Measurements from ENCODE around the gene SIDT2. TPM values are rescaled to one million over a fixed set of nuclear protein-coding genes. Genes with fewer than 3 reads are reported as not detected.

Gene SIDT2
- polyA plus RNA-seq, 3 donors, result 39.8 to 58.6 (median 50.9) TPM

DNA sequence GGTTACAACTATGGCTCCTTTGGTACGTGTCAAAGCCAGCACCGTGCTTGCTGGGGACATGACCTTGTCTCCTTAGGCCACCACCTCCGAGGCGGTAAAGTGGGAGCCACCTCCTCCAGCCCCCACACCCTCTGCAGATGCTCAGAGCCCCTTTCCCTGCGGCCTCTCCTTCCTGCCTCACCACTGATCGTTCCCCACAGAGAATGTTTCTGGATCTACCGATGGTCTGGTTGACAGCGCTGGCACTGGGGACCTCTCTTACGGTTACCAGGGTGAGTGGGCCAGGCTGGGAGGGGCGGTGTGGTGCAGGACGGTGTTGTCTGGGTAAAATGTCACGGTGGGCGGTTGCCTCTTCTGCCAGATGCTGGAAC, 8.9 kb downstream of the SIDT2 start:
- DNase-seq, result no peak

DNA sequence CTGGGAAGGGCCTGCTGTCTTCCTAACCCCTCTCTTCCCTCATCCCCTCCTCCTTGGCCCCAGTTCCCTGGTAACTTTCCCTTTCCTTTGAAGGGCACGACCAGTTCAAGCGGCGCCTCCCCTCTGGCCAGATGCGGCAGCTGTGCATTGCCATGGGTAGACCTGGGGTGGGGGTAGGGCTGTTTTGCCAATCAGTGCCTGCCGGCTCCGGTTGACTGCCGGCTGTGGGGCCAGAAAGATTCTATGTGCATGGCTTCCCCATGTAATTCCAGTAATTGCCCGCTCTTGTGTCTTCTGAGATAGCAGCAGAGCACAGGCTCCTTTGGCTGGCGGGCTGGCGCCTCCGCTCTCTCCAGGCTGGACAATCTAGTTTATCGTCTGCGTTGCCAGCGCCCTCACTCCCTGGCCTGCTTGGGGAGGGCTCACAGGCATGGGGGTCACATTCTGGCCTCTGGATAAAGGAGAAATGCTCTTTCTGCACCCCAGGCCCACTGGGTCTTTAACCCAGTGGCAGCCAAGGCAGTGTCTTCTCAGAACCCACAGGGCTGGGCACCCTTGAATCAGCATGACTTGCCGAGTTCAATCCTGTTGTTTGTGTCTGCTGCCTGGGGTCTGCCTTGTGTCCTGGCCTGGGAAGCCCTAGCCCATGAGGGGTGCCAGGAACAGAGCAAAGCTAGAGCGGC, 9.4 kb downstream of the SIDT2 start:
- no peak for DNase-seq

DNA sequence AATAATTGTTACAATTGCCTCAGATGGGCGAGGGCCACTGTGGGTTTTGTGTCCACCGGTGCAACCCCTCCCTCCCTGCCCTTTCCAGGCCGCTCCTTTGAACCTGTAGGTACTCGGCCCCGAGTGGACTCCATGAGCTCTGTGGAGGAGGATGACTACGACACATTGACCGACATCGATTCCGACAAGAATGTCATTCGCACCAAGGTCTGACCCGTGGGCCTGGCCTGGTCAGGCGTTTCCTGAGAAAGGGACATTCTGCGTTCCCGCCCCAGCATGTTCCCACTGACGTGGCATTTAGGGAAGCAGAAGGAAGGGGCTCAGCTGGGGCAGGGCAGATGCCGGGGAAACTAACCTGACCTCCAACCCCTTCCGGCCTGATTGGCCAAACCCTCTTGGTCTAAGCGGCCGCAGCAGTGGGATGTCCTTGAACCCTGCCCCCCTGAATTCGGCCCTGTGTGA, 10.1 kb downstream of the SIDT2 start:
- DNase-seq, result no peak

DNA sequence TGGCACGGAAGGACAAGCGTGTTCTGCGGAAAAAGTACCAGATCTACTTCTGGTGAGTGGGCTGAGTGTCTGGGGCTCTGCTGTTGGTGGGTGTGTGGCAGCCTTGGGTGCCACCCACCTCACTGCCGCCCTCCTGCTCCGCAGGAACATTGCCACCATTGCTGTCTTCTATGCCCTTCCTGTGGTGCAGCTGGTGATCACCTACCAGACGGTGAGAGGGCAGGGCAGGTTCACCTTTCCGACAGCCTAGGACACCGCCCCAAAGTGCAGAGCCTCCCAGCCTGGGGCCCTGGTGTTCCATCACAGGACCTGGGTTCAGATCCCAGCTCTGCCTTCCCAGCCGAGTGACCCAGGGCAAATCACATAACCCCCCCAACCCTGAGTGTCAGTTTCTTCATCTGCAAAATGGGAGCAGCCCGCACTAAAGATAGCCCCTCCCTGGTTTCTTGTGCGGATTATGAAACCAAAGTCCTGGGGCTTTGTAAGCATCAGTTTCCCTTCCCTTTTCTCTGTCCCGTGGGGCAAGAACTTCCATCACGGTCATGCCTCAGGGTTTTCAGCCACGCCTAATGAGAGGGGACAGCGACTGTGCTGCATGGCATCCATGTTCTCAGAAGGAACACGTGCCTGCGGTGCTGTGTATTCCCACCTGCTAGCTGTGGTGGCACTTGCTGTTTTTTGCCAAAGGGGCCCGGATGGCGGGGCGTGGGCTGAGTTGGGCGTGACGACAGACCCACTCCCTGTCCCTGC, 10.8 kb downstream of the SIDT2 start:
- no peak for DNase-seq

DNA sequence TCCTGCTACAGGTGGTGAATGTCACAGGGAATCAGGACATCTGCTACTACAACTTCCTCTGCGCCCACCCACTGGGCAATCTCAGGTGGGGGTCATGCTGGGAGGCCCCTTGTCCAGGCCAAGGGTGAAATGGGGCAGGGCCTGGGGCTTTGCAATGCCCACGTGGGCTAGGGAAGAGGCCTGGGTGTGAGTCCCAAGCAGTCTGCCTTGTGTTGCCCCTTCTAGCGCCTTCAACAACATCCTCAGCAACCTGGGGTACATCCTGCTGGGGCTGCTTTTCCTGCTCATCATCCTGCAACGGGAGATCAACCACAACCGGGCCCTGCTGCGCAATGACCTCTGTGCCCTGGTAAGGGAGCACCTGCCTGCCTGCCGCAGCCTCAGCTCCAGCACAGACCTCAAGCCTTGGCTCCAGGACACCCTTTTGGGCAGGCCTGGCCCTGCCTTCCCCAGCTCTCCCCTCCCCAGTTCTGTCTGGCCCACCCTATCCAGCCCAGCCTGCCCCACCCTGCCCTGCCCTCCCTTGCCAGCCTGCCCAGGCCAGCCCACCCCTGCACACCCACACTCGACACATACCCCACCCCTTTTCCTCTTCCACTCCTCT, 11.5 kb downstream of the SIDT2 start:
- no peak for DNase-seq

DNA sequence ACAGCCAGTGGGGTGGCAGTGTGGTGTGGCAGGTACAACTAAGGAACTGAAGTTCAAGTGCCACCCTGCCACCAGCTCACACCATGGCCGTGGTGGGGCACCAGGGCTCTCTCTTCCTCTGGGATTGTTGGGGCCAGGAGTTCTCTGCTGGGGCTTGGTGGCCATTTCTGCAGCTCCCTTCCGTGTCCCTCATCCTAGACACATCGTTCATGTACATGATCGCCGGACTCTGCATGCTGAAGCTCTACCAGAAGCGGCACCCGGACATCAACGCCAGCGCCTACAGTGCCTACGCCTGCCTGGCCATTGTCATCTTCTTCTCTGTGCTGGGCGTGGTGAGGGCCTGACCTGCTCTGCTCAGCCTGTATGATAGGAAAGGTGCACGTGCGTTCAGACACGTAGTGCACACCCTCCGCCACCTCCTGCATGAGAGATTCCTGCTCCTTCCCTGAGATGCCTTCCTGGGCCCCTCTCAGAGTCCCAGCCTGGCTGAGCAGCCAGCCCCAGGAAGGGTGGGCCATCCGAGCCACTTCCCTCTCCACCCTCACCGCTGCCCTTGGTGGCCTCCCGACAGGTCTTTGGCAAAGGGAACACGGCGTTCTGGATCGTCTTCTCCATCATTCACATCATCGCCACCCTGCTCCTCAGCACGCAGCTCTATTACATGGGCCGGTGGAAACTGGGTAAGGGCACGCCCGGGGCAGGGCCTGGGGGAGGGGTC, 13.3 kb downstream of the SIDT2 start:
- no peak for DNase-seq

DNA sequence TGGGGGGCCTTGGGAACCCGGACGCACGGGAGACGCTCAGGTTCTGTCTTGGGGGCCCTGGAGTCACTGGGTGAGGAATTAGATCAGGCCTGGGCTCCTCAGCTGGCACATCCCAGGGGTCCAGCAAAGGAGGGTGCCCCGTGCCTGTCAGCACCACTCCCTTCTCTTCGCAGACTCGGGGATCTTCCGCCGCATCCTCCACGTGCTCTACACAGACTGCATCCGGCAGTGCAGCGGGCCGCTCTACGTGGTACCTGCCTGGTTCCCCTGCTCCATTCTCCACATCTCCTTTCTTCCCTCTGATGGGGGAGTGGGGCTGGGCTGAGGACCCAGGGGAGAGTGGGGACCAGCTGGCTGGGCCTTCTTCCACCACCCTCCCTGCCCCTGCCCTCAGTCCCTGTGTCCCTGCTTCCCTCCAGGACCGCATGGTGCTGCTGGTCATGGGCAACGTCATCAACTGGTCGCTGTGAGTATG, 13.9 kb downstream of the SIDT2 start:
- DNase-seq, result no peak

DNA sequence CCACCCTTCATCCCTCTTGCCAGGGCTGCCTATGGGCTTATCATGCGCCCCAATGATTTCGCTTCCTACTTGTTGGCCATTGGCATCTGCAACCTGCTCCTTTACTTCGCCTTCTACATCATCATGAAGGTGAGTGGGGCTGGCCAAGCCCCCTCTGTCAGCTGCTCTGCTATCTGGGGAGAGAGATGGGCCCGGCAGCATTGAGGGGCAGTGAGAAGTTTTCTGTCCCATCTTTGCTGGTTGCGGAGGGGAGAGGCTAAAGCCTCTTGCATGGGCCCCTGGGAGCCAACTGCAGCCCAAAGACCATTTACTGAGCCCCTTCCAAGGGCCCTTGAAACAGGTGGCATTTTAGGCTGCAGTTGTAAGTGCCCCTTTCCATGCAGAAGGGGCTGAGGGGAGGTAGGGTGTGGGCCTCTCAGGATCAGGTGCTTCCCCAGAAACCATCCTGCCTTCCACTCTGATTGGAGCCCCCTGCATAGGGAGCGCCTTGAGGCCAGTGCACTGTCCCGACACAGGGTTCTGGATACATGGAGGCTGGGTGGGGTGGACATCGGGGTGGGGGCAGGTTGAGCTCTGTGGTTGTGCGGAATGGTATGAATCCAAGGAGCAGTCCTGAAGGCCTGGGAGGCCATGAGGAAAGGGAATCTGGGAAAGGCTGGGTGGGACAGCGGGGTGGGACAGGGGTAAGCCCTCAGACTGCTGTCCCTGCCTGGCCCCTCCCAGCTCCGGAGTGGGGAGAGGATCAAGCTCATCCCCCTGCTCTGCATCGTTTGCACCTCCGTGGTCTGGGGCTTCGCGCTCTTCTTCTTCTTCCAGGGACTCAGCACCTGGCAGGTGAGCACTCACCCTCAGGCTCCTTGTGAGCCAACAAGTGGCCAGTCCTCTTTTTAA, 14.8 kb downstream of the SIDT2 start:
- DNase-seq, result no peak

DNA sequence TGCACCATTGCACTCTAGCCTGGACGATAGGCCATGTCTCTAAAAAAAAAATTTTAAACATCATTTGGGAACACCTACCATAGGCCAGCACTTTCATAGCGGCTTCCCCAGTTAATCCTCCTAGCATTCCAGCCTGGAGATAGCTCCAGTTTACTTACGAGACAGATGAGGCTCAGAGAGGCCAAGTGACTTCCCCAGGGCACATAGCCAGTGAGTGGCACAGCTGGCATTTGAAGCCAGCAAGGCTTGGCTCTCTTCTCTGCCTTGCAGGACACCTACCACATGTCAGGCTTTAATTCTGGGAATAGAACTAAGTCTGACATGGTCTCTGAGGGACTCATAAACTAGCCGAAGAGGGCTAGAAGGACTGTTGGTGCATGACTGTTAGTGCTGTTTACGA, 15.7 kb downstream of the SIDT2 start:
- DNase-seq, result no peak

DNA sequence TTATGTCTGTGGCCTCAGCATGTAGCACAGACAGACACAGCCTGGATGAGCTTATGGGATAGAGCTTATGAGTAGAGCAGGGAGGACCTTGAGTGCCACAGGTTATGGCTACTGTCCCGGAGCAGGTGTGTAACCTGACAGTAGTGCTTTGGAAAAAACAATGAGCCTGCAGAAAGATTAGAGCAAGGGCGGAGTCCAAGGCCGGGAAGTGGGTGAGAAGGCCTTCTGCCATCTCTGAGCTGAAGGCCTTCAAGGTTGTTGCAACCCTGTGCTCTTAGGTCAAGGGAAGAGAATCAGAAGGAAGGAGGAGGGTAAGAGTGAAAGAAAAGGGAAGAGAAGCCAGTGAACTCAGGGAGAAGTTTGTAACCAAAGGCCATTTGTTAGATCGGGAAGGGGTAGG, 16.7 kb downstream of the SIDT2 start:
- DNase-seq, result no peak

DNA sequence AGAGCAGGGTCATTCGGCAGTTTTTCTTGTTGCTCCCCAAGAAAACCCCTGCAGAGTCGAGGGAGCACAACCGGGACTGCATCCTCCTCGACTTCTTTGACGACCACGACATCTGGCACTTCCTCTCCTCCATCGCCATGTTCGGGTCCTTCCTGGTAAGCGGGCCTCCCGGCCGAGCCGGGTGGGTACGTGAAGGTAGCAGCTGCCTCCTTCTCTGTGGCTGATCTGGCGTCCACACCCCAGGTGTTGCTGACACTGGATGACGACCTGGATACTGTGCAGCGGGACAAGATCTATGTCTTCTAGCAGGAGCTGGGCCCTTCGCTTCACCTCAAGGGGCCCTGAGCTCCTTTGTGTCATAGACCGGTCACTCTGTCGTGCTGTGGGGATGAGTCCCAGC, 17.2 kb downstream of the SIDT2 start:
- DNase-seq, result no peak

DNA sequence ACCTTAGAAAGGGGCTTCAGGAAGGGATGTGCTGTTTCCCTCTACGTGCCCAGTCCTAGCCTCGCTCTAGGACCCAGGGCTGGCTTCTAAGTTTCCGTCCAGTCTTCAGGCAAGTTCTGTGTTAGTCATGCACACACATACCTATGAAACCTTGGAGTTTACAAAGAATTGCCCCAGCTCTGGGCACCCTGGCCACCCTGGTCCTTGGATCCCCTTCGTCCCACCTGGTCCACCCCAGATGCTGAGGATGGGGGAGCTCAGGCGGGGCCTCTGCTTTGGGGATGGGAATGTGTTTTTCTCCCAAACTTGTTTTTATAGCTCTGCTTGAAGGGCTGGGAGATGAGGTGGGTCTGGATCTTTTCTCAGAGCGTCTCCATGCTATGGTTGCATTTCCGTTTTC, 18.5 kb downstream of the SIDT2 start:
- no peak for DNase-seq

DNA sequence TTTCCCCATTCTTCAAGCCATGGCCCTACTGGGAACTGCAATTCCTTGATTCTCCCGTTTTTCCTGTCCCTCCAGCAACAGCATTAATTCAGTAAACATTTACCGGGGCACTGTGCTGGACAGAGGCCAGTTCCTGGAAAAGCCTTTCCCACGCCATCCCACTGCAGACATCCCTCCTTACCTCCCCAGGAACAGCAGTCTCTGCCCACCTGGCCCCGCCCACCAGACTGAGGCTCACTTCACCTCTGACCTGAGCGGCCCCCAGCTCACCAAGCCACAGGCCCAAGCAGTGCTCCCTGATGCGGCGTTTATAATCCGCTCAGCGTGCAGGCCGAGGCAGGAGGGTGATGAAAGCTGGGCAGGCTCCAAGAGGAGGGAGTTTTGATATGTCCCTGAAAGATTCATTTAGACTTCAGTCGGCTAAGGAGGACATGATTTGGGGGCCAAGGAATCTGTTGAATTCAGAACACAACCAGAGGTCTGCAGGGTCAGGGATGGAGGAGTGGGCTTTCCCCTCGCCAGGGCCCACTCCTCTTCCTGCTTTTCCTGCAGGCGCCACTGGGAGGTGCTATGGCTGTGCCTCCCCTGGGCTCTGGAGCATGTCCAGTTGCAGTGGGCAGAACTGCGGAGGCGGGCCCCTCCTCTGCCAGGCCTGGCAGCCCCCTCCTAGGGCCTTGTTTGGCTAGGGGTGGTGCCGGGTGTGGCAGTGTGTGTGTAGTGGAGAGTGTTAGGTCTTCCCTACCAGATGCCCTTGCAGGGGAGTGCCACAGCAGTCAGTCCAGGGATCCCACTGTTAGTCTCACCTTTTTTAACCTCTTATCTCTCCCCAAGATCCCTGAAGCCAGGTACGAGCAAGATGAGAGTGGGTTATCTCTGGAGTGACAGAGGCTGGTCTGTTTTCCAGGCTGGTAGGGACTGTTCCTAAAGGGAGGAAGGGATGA, 19.2 kb downstream of the SIDT2 start:
- DNase-seq, result no peak

DNA sequence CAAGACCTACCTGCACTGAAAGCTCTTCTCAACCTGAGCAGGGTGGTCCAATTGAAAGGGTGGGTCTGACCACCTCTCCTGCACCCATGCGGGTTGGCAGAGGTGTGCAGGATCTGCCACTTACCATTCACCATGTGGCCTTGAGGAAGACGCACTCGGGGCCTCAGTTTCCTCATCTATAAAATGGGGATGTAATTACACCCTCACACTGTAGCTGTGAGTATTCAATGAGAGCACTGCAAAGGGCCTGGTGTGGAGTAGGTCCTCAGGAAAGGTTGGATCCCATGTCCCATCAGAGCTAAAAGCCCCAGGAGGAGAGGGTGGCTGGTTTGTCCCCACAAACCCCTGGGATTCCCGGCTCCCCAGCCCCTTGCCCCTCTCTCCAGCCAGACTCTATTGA, 20.1 kb downstream of the SIDT2 start:
- no peak for DNase-seq

DNA sequence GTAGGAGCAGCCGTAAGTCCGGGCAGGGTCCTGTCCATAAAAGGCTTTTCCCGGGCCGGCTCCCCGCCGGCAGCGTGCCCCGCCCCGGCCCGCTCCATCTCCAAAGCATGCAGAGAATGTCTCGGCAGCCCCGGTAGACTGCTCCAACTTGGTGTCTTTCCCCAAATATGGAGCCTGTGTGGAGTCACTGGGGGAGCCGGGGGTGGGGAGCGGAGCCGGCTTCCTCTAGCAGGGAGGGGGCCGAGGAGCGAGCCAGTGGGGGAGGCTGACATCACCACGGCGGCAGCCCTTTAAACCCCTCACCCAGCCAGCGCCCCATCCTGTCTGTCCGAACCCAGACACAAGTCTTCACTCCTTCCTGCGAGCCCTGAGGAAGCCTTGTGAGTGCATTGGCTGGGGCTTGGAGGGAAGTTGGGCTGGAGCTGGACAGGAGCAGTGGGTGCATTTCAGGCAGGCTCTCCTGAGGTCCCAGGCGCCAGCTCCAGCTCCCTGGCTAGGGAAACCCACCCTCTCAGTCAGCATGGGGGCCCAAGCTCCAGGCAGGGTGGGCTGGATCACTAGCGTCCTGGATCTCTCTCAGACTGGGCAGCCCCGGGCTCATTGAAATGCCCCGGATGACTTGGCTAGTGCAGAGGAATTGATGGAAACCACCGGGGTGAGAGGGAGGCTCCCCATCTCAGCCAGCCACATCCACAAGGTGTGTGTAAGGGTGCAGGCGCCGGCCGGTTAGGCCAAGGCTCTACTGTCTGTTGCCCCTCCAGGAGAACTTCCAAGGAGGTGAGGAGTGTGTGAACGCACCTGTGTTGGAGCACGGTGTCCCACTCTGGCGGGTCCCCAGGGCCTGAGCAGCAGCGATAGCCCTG, 20.7 kb downstream of the SIDT2 start, which contains the start of gene TAGLN:
TAGLN (plus strand) TSS at position 318 of the 863 bp plus-strand sequence. CDS start 3,644 bp downstream, outside the sequence.
- DNase-seq, result peak; percentile 82

DNA sequence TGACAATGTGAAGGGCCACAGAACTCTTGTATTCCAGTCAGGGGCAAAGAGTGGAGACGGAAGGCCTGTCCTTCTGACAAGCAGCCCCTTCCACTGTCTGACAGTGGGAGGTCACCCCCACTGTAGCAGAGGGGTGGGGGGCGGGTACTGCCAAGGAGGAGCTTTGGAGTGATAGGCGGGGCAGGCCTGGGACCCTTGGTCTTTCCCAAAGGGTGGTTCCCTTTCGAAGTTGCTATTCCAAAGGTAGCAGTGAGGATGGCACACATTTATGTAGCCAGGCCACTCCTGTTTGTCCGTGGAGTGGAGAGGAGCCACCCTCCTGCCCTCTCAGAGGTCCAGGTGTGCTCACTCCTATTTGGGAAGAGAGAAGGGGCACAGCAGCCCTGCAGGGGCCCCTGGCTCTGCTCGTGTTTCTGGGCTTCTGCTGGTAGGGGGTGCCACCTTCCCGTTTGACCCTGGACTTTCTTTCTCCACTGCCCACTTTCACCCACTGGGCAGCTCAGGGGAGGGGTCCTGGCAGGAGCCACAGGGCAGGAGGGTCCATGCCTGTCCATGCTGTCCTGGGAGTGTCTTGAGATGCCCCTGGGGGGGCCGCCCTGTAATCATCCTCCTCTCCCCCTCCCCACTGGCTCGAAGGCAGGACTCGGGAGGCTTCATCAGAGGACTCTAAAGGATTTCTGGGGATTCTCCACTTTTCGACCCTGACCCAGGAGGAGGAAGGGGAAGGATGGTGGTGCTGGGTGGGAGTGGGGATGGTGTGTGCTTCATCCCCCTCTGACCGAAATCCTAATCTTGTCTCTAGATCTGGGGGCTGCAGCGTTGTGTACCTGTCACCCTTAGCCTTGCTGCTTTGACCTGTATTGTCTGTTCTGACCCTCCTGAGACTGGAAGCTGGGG, 21.6 kb downstream of the SIDT2 start:
- DNase-seq, result no peak

DNA sequence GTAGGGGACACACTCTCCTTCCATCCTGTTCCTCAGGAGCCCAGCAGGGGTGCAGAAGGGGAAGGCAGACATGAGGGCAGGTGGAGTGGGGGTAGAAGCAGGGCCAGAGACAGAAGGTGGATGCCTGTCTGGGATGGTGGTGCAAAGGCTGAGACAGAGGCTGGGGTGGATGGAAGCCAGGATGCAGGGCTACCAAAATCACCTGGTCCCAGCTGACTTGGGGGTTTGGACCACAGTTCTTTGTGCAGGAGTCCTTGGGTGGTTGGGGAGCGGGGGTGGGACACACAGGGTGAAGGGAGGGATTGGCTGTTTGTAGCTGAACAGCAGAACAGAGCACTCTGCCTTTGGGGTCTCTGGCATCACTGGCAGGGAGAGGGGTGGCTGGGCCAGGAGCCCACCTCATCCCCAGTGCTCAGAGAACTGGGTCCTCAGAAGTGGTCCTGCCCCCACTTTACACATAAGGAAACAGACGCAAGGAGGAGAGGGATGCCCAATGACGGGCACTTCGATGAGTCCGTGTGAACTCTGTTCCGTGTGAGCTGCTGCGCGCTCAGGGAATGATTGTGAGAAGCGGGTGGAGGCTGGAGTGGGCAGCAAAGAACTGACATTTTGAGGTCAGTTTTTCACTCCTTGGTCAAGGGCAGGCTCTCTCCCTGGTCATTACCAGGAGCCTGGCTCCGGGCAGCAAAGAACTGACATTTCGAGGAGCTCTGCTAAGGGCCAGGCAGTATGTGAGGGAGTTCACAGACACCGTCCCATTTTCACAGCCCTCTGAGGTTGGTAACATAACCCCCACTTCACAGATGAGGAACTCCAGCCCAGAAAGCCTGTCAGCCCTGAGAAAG, 22.5 kb downstream of the SIDT2 start:
- DNase-seq, result no peak

Measured in renal pelvis (tissue), 4 donors.